HG03045 (cell line): ENCODE measurements around the gene POLR1B.
"Not testable (repeated sequence)": the region's sequence is repeated elsewhere in the genome, so short reads cannot be mapped to it uniquely, and the experiment has no call there.

Source experiments
- ATAC-seq: cut with Tn5 transposase; IDR thresholded peaks from one replicate; pipeline ENCODE4 v1.9.1; 2021; ENCODE audit warnings: mild to moderate bottlenecking, moderate library complexity; ENCODE audit not compliant: unreplicated experiment

Gene POLR1B, protein sequence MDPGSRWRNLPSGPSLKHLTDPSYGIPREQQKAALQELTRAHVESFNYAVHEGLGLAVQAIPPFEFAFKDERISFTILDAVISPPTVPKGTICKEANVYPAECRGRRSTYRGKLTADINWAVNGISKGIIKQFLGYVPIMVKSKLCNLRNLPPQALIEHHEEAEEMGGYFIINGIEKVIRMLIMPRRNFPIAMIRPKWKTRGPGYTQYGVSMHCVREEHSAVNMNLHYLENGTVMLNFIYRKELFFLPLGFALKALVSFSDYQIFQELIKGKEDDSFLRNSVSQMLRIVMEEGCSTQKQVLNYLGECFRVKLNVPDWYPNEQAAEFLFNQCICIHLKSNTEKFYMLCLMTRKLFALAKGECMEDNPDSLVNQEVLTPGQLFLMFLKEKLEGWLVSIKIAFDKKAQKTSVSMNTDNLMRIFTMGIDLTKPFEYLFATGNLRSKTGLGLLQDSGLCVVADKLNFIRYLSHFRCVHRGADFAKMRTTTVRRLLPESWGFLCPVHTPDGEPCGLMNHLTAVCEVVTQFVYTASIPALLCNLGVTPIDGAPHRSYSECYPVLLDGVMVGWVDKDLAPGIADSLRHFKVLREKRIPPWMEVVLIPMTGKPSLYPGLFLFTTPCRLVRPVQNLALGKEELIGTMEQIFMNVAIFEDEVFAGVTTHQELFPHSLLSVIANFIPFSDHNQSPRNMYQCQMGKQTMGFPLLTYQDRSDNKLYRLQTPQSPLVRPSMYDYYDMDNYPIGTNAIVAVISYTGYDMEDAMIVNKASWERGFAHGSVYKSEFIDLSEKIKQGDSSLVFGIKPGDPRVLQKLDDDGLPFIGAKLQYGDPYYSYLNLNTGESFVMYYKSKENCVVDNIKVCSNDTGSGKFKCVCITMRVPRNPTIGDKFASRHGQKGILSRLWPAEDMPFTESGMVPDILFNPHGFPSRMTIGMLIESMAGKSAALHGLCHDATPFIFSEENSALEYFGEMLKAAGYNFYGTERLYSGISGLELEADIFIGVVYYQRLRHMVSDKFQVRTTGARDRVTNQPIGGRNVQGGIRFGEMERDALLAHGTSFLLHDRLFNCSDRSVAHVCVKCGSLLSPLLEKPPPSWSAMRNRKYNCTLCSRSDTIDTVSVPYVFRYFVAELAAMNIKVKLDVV

GRCh38 chr2:112542123-112542983, at the start of gene POLR1B:
POLR1B (plus strand) TSS chr2:112542465; CDS start chr2:112542495, 30 bp downstream.
- peak; percentile 85 for ATAC-seq

DNA sequence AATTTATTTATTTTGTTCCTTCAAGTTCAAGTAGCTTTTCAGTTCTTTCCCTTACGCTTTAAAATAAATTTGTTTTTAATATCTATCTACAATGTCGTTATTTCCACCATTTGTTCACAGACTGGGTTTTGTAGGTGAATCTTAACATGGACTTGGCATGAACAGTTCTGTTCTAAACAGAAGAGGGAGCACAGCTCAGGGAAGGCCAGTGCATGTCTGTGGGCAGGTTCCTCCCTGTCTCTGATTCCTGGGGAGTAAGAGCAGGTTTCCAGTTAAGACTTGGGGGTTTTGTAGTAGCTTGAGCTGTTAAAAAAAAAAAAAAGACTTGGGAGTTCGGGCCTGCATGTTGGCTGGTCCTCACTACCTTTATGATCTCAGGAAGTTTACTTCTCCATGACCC, 49.2 kb upstream of the POLR1B start:
- ATAC-seq, result no peak

DNA sequence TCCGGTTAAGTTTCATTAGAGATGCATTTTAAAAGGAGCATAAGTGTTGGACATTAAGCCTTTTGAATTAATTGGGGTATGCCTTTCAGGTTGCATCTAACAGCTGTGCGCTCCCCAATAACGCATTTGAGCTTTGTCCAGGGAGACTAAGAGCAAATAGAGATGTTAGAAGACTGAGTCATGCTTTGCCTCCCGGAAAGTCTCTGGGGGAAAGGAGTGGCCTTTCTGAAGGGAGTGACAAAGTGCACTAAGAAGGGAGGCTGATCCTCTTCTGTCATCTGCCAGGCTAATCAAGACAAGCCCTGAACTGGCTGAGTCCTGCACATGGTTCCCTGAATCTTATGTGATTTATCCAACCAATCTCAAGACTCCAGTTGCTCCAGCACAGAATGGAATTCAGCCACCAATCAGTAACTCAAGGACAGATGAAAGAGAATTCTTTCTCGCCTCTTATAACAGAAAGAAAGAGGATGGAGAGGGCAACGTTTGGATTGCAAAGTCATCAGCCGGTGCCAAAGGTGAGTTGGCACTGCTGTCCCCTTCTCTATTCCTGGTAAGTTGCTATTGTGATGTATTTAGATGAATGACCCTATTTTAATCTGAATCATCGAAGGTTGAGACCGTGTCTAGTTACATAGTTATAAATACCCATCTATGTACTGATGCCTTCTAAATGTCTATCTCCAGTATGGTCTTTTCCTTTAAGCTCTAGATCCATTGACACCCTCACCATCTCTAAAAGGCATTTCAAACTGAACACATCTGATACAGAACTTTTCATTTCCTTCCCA, 48.2 kb upstream of the POLR1B start:
- no peak for ATAC-seq

GRCh38 chr2:112494828-112495227, 47.4 kb upstream of the POLR1B start:
- ATAC-seq, result no peak

GRCh38 chr2:112495878-112496277, 46.4 kb upstream of the POLR1B start:
- ATAC-seq, result not testable (repeated sequence)

DNA sequence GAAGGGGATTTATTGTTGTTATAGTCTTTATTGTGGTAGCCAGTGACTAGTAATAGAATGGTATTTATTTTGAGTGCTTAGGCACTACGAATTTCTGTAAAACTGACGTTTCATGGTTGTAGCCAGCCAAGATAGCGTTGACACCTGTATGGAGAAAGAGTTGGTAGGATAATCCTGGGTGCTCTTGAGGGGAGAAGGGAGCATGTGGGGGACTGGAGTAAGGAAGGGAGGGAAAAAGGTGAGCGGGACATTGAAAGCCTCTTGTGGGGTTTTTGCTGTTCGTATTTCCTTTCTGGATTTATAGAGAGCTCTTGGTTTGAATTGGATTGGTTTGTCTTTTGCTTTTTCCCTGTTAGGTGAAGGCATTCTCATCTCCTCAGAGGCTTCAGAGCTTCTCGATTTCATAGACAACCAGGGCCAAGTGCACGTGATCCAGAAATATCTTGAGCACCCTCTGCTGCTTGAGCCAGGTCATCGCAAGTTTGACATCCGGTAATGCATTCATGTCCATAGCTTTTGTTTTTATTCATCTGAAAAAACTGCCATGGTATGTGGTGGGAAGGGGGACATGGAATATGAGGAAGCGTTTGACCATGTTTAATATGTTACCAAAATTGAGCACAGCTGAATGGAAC, 41.3 kb upstream of the POLR1B start:
- ATAC-seq, result not testable (repeated sequence)

- ATAC-seq, result not testable (repeated sequence)
Observed at GRCh38 chr2:112509239-112509998, 32.8 kb upstream of the POLR1B start.

GRCh38 chr2:112516801-112517200, 25.5 kb upstream of the POLR1B start:
- no peak for ATAC-seq

- no peak for ATAC-seq
Observed at GRCh38 chr2:112518807-112519206, 23.5 kb upstream of the POLR1B start.

DNA sequence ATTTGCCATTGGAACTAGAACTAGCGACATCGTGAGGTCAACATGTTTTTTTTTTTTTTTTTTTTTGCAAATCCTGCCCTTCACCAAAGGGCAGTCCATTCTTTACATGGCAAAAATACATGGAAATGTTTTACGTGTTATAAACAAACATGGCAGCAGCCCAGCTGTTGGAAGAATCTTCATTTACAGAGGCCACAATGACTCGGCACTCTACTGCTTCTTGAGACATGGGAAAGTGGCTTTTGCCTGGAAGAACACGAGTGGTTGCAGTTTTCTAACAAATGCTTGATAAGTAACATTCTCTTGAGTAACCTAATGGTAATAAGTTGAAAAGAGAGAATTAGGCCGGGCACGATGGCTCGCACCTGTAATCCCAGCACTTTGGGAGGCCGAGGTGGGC, 22.8 kb upstream of the POLR1B start:
- no peak for ATAC-seq

- no peak for ATAC-seq
Observed at GRCh38 chr2:112520234-112520783, 22.0 kb upstream of the POLR1B start.

GRCh38 chr2:112523291-112523777, 18.9 kb upstream of the POLR1B start:
- ATAC-seq, result no peak

- ATAC-seq, result not testable (repeated sequence)
Observed at GRCh38 chr2:112524276-112524675, 18.0 kb upstream of the POLR1B start.

GRCh38 chr2:112528541-112528940, 13.7 kb upstream of the POLR1B start:
- no peak for ATAC-seq

DNA sequence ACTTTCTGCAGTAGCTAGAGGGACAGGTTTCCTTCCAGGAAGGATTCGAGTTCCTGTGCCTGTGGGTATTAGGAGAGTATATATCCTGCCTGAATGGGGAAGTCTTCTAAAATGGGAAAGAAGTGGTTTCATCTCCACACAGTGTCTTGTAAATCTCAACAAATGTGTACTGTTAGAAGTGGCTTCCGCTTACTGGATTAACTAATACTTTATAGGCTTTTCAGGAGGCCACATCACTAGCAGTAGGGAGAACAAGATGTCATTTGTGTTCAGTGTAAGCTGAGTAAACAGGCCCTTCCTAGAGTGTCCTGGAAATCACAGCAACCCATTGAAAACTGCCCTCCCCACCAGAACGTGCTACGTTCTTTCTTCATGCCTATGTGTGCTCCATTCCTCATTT, 12.5 kb upstream of the POLR1B start:
- no peak for ATAC-seq

DNA sequence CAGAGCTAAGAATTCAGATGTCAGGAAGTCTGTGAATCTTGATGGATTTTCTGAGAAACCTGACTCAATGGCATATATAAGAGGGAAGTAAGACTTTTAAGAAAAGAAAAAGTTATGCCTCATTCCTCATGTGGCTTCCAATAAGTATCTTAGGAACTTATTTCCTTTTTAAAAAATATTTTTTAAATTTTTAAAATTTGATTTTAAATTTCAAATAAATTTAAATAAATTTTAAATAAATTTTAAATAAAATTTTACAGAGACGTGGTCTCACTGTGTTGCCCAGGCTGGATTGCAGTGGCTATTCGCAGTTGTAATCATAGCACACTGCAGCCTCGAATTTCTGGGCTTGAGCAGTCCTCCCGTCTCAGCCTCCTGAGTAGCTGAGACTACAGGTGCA, 11.5 kb upstream of the POLR1B start:
- ATAC-seq, result no peak

GRCh38 chr2:112534826-112535225, 7.4 kb upstream of the POLR1B start:
- no peak for ATAC-seq

GRCh38 chr2:112536665-112537064, 5.6 kb upstream of the POLR1B start:
- ATAC-seq, result not testable (repeated sequence)
